Measurements from ENCODE around the gene DAPP1. TPM values are rescaled to one million over a fixed set of nuclear protein-coding genes. Genes with fewer than 3 reads are reported as not detected.

DAPP1 gene
- total RNA-seq, 4 donors from 2014 or later = 14.6 to 52.2 (median 25.7) TPM

DNA sequence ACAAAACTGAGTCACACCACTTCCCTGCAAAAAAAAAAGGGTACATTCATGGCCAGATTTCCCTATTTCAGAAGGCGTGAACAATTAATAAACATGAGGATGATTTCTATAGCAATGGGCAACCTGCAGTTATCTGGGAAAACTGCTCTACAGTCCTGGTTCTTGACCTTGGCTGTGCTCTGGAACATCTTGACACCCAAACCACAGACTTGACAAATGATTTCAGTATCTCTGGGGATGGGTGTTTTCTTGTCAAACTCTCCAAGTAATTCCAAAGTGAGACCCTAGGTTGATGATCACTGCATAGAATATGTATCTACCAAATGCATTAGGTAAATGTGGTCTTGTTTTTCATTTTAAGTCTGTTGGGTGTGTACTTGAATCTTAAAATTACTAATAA, 2.0 kb downstream of the DAPP1 start:
- Histone ChIP-seq H3K9me3 (no peaks in the 10 kb centered on the region), H3K27ac (no peak overlapping the region), H3K4me3 (no peak overlapping the region), H3K36me3 (no peaks in the 10 kb centered on the region), H3K27me3 (no peaks in the 10 kb centered on the region), H3K4me1 (peaks cover 20% of the 10 kb centered on the region)
- DNase-seq (ENCODE audit: low spot score in 2 of 2) = no peak
- TF ChIP-seq POLR2A (IDR thresholded peaks at IDR 0.05) (no peak), POLR2AphosphoS5 (IDR thresholded peaks at IDR 0.05) (no peak), EP300 (IDR thresholded peaks at IDR 0.05) (no peak)
- TF ChIP-seq, protein P1, sequence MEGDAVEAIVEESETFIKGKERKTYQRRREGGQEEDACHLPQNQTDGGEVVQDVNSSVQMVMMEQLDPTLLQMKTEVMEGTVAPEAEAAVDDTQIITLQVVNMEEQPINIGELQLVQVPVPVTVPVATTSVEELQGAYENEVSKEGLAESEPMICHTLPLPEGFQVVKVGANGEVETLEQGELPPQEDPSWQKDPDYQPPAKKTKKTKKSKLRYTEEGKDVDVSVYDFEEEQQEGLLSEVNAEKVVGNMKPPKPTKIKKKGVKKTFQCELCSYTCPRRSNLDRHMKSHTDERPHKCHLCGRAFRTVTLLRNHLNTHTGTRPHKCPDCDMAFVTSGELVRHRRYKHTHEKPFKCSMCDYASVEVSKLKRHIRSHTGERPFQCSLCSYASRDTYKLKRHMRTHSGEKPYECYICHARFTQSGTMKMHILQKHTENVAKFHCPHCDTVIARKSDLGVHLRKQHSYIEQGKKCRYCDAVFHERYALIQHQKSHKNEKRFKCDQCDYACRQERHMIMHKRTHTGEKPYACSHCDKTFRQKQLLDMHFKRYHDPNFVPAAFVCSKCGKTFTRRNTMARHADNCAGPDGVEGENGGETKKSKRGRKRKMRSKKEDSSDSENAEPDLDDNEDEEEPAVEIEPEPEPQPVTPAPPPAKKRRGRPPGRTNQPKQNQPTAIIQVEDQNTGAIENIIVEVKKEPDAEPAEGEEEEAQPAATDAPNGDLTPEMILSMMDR (IDR thresholded peaks at IDR 0.05) = no peak
- 72% methylated on average over 1 of the region's 1 CpG for WGBS

DNA sequence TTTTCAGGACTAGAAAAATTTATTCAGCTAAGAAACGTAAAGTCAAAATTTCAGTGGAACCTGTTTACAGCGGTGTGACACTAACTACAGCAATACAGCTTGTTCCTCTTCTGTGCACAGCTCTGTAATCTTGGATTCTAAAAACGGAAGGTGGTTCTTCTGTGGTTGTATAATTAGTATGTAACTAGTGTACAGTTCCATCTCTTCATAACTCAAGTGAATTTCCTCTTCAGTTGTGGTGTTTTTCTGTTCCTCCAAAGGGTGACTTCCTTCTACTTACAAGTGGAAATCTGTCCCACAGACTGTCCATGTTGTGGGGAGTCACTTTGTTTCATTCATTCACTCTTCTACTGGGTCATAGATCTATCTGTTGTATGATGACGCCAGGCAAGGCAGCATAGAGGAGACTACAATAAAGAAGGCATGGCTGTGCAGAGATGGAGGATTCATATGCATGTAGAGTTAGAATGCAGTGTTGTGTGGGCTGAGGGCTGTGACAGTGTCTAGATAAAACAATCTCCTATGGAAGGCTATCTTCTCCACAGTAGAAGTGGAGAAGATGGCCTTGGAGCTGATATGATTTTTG, 5.4 kb downstream of the DAPP1 start:
- TF ChIP-seq, protein P1 (IDR thresholded peaks at IDR 0.05) = no peak
- TF ChIP-seq POLR2A (IDR thresholded peaks at IDR 0.05) = no peak
- TF ChIP-seq POLR2AphosphoS5 (IDR thresholded peaks at IDR 0.05) = no peak
- no peak for TF ChIP-seq EP300 (IDR thresholded peaks at IDR 0.05)
- Histone ChIP-seq H3K4me1 (peaks cover 12% of the 10 kb centered on the region), H3K27ac (no peak overlapping the region), H3K4me3 (no peak overlapping the region), H3K27me3 (no peaks in the 10 kb centered on the region), H3K36me3 (no peaks in the 10 kb centered on the region), H3K9me3 (no peaks in the 10 kb centered on the region)
- WGBS = 75% methylated on average over 4 of the region's 4 CpGs
- no peak for DNase-seq (ENCODE audit: low spot score in 2 of 2)

DNA sequence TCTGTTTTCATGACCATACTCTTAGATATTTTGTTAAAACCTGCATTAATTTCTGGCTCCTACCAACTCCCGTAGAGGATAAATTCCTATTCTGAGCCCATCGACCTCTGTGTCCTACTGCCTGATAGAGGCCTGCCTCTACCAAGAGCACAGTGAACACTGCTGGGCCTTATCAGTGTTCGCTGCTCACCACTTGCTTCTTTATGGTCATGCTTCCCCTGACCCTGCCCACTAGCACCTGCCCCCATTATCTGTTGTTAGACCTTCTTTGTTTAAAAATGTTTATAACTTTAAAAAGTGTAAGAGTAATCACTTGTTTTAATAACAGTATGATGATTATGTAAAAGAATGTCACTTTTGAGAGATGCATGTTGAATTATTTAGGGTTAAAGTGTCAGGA, 6.1 kb downstream of the DAPP1 start:
- Histone ChIP-seq H3K9me3 (no peaks in the 10 kb centered on the region), H3K27ac (no peak overlapping the region), H3K27me3 (no peaks in the 10 kb centered on the region), H3K36me3 (no peaks in the 10 kb centered on the region), H3K4me1 (peaks cover 6% of the 10 kb centered on the region), H3K4me3 (no peak overlapping the region)
- DNase-seq (ENCODE audit: low spot score in 2 of 2) = no peak
- 82% methylated on average over 3 of the region's 3 CpGs for WGBS
- TF ChIP-seq, protein P1 (IDR thresholded peaks at IDR 0.05) = no peak
- TF ChIP-seq EP300 (IDR thresholded peaks at IDR 0.05) (no peak), POLR2A (IDR thresholded peaks at IDR 0.05) (no peak), POLR2AphosphoS5 (IDR thresholded peaks at IDR 0.05) (no peak)

DNA sequence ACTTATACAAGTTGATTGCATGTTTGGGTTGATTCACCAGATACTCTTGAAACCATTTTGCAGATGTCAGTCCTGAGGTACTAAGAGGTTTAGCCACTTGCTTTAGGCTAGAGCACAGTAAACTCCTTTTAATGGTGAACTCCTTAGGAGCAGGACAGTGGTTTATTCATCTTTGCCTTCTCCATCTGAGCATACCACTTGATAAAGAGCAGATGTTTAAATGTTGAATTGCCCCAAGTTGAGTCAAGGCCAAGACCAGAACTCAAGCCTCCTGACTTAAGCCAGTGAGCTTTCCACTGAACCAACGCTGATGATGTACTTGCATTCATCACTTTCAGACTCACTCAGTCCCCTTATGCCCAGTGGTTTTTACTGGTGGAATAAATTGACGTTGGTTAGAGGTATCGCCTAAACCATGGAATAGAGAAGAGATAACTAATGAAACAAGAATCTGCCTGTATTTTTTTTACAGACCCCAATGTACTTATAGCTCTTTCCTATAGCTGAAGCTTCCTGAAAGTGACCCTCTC, 7.5 kb downstream of the DAPP1 start:
- no peaks in the 10 kb centered on the region for H3K36me3 ChIP-seq
- H3K27me3 ChIP-seq = no peaks in the 10 kb centered on the region
- no peaks in the 10 kb centered on the region for H3K4me1 ChIP-seq
- no peak for DNase-seq (ENCODE audit: low spot score in 2 of 2)
- no peak overlapping the region for H3K27ac ChIP-seq
- WGBS = 90% methylated on average over 3 of the region's 3 CpGs
- TF ChIP-seq EP300 (IDR thresholded peaks at IDR 0.05) = no peak
- no peak for TF ChIP-seq POLR2A (IDR thresholded peaks at IDR 0.05)
- no peak for TF ChIP-seq POLR2AphosphoS5 (IDR thresholded peaks at IDR 0.05)
- TF ChIP-seq, protein P1 (IDR thresholded peaks at IDR 0.05) = no peak
- H3K9me3 ChIP-seq = no peaks in the 10 kb centered on the region
- no peak overlapping the region for H3K4me3 ChIP-seq

DNA sequence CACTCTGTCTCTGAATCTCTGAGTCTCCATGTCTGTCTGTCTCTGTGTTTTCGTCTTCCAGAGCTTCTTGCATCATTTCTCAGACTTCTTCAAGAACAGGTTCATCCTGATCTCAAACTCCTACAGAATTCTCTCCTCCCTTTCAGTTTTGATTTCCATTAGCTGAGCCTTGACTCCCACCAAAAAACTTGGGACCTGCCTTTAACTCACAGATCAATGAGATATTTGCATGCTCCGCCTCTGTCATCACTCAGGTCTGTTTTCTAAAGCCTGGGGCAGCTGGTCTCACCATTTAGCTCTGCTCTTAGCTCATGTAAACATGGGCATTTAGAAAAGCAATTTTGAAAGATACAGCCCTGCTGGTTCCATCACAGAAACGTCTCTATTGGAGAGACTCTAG, 8.6 kb downstream of the DAPP1 start:
- Histone ChIP-seq H3K4me1 (no peaks in the 10 kb centered on the region), H3K4me3 (no peak overlapping the region), H3K36me3 (no peaks in the 10 kb centered on the region), H3K9me3 (no peaks in the 10 kb centered on the region), H3K27ac (no peak overlapping the region), H3K27me3 (no peaks in the 10 kb centered on the region)
- no peak for DNase-seq (ENCODE audit: low spot score in 2 of 2)
- WGBS = 77% methylated on average over 3 of the region's 3 CpGs
- TF ChIP-seq, protein P1 (IDR thresholded peaks at IDR 0.05) = no peak
- no peak for TF ChIP-seq EP300 (IDR thresholded peaks at IDR 0.05)
- TF ChIP-seq POLR2A (IDR thresholded peaks at IDR 0.05) = no peak
- TF ChIP-seq POLR2AphosphoS5 (IDR thresholded peaks at IDR 0.05) = no peak
